Activated CD4-positive, alpha-beta T cell treated with anti-CD3 and anti-CD28 coated beads, Interleukin-10, Interleukin-2, amounts not matched to agents 100 ng/mL and 50 ng/mL, durations not matched to agents 16 hours and 8 hours (primary cell): ENCODE data around the gene WDR91.
"Not testable (repeated sequence)": the region's sequence is repeated elsewhere in the genome, so short reads cannot be mapped to it uniquely, and the experiment has no call there.

Experiments used
- DNase-seq: peaks from one replicate; pipeline ENCODE4 v3.0.0-alpha.2; 2020

WDR91 gene

GRCh38 chr7:135232720-135233119 lies 21.4 kb upstream of the WDR91 start:
- no peak for DNase-seq

GRCh38 chr7:135232087-135232486 lies 20.8 kb upstream of the WDR91 start:
- no peak for DNase-seq

- DNase-seq: no peak
Measured at GRCh38 chr7:135231686-135232085, 20.4 kb upstream of the WDR91 start.

DNA sequence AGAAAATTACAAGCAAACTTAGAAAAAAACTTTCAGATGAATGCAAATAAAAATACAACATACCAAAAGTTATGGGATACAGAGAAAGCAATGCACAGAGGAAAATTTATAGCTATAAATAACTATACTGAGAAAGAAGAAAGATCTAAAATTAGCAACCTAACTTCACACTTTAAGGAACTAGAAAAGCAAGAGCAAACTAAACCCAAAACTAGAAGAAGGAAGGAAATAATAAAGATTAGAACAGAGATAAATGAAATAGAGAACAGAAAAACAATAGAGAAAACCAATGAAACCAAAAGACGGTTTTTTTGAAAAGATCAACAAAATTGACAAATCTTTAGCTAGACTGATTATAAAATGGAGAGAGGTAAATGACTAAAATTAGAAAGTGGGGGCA lies 12.7 kb upstream of the WDR91 start:
- no peak for DNase-seq

- DNase-seq: no peak
Measured at GRCh38 chr7:135217645-135218509, 6.6 kb upstream of the WDR91 start.

DNA sequence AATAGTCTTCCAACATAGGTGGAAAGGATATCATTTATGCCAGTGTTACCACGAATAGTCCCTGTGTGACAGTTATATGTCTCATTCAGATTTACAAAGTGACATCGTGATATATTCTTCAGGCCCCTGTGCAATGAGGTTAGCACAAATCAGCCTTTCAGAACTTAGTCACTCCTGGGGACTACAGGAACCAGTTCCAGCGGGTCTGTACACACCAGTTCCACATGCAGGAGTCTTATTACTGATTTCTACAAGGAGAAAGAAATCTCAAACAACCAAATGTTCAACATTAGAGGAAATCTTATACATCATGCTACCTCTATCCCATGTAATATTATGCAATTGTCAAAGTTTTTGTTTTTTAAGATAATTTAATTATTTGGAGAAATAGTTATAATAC lies 4.4 kb upstream of the WDR91 start:
- DNase-seq: no peak

GRCh38 chr7:135215180-135215579 lies 3.9 kb upstream of the WDR91 start:
- DNase-seq: no peak

DNA sequence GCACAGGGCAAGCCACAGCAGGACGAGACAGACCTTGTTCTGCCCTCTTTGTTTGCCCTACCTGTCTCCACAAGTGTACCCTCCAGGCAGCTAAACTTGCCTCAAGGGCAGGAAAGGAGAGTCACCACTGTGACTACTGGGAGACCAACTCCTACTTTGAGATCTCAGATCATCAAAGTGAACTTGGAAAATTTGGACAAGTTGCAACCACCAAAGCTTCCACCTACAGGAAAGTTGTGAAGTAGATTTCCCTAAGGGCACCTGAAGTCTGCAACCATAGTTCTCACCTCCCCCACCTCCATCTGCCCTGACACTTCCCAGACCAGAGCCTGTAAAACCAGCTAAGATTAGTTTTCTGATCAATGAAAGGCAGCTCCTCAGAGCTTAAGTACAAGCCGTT lies 2.5 kb upstream of the WDR91 start:
- DNase-seq: no peak

DNA sequence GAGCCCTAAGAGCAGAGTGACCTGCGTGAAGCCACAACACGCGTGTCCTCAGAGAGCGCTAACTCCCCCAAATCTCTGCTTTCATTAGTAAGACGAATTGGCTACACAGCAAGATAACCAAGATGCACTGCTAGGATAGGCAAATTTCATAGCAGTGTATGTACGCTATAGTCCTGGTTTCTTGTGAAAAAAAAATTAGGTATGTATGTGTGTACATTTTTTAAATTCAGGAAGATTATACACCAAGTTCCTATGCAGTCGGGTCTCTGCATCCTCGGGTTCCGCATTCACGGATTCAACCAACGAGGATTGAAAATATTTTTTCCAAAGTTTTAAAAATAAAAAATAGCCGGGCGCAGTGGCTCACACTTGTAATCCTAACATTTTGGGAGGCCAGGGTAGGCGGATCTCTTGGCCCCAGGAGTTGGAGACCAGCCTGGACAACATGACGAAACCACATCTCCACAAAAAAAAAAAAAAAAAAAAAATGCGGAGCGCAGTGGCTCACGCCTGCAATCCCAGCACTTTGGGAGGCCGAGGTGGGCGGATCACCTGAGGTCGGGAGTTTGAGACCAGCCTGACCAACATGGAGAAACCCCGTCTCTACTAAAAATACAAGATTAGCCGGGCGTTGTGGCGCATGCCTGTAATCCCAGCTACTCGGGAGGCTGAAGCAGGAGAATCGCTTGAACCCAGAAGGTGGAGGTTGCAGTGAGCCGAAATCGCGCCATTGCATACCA lies 790 bp upstream of the WDR91 start:
- DNase-seq: not testable (repeated sequence)

GRCh38 chr7:135210888-135211178 lies 493 bp downstream of the WDR91 start:
- no peak for DNase-seq

DNA sequence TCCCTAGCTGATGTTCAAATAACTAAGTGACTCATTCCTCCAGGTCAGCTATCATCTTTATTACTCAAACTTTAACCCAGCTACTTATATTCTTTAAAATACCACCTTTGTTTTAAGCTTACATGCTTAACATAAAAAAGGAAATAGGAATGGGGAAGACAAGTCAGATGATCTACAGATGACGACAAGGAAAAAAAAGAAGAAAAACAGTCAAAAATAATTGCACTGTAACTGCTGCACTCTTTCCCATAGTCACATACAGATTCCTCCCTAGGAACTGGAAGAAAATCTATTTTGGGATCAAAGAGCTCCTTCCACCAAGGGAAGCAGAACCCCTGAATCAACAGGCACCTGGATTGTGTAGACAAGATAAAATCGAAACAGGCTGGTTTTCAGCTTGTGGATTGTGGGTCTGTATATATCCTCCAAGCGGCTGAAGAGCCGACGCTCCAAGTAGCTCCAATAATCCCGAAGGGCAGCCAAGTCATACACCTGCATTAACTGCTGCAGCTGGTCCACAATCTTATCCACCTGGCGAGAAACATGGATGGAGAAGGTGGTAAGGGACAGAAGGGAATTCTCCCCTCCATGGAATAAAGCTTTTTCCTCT lies 2.0 kb downstream of the WDR91 start:
- no peak for DNase-seq

DNA sequence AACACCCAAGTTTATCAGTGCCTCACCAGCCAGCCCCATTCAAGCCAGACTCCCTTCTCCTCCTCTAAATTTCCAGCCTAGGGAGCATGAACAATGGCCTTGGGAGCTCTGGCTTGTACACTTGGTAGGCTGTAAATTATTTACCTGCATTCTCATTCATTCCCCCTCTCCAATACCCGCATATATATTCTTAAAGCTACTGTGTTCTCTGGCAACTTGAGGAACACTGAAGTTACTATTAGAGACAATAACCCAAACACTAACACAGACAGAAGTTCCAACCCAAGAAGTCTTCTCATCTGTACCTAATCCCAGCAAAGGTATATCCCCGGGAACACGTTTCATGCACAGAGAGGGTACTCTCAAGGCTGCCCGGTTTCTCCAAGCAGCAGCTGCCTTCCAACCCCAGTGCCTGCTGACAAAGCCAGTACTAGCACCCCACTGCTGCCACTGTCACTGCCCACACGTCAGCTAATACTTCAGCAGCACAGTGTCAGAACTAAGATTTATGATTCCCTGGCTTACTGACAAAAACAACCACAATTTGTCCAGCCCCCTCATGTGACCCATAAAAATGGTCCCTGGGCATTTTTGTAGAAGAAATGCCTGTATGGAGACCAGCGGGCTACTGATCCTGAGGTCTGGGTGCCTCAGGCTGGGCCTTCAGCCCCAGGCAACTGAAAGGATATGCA lies 3.1 kb downstream of the WDR91 start:
- no peak for DNase-seq

DNA sequence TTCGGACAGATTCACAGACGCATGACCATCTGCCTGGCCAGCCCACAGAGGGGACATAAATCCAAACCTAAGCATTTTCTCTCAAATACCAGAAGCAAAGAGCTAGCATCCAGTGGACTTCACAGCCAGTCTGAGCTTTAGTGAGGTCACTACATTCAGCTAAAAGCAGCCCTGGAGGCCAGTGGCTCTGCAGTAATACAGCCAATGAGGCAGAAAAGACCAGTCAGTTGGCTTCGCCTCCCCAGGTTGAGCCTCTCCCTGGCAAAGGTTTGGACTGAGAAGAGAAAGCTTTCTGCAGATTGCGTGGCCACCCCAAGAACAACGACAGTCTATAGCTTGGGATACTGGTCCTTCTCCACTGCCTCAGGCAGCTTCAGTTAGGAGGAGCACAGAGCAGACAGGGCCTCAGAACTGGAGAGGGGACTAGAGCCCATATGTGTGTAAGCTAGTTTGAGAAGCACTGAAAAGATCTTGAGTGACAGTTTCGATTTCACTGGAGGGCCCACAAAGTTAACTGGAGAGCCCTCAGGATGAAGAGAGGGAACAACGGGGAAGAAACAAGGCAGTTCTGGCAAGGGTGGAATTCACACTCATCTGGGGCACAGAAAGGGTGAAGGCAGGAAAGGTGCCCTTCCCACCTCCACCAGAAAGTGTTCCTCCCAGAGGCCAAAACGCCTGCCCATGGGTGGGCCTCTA lies 3.8 kb downstream of the WDR91 start:
- no peak for DNase-seq

DNA sequence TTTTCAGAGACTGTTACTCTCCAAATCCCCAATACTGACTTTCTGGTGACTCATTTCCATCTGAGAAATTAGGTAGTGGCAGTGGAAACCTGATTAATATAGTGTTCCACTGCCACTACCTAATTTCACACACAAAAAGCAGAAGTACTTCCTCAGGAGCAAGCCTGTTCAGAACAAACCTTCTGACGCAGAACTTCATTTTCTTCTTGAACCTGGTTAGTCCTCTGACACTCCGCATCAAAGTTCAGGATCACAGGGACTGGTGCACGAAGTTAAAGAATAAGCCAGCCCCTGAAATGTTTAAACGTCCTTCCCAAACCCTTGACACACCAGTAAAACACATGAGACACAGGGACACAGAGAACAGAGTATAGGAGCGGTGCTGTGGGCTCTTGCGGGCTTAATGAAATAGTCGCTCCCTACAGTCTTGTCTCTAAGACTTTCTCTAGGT lies 4.4 kb downstream of the WDR91 start:
- peak; percentile 62 for DNase-seq

- DNase-seq: no peak
Measured at GRCh38 chr7:135205850-135206249, 5.5 kb downstream of the WDR91 start.

DNA sequence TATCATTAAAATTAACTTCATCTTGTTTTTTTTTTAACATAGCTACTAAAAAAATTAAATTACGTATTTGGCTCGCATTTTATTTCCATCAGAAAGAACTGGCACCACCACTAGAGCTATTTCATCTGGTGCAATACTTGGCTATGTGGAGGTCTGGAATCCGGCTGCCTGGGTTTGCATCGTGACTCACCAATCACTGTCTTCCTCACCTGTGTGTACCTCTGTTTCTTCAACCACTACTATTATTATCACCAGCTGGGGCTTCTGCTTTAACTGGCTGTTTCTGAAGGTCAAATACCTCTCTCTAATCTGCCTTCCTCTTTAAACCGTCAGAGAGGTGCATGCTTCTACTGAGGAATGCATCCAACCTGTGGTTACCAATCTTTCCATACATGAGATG lies 6.5 kb downstream of the WDR91 start:
- DNase-seq: no peak

DNA sequence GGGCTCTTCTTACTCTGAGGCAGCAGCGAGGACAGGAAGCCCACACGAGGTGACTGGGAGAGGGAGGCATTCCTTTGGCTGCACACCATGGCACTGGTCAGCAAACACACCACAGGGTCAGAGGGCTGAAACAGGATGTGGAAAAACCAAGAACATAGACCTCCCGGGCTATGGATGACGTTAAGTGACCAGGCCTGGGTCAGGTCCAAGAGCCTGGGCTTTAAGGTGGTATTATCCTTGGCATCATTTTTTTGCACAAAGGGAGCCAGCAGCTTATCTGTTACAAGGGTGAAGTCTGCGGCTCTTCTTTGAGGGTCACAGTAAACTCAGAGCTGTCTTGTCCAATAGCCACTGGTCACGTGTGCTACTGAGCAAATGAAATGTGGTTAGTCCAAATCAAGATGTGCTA lies 7.0 kb downstream of the WDR91 start:
- DNase-seq: no peak

GRCh38 chr7:135201350-135201749 lies 10.0 kb downstream of the WDR91 start:
- DNase-seq: no peak

GRCh38 chr7:135200821-135201331 lies 10.4 kb downstream of the WDR91 start:
- no peak for DNase-seq

DNA sequence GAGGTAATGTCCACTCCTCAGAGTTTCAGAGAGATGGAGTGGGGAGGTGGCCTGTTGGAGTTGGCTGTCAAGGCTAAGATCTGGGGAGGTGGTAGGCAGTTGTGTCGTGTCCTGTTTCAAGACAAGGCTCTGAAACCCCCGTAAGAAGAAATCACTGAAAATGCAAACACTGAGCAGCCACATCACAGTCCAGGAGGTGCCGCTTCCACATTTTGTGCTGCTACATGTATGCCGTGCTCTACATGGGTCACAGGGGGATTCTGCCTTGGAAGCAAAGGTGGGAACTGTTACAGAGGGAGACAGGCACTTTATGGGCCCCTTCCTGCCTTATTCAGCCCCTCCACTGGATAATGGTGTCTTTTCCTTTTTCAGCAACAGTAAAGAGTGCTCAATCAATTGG lies 11.9 kb downstream of the WDR91 start:
- DNase-seq: no peak

DNA sequence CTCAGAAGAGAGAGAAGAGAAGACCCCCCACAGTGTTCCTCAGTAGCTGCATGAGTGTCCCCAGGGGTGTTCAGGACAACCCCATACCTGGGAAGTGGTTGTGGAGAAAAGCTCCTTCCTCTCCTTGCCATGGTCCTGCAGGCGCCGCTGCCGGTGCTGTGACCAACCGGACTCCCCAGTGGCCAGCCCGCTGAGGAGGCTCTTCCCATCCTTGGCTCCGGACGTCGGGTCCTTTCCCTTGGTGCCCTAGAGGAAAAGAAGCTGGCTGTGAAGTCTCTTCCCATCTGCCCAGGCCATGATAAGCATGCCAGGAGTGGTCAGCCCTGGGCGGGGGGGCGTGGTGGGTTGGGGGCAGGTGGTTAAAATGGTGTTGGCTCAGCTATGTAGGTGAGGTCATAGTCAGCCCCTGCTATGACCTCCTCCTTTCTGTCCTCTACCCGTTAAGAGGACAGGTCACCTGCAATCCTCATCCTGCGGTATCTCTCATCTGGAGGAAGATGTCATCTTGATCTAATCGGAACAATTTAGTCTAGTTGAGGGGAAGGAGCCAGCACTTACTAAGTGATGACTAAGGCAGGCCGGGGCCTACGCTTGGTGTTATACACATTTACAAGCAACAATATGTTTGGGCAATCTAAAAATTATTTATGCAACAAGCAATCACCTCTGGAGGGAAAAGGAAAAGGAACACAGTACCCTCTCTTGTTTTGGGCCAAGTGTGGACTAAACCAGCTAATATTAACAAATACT lies 13.2 kb downstream of the WDR91 start:
- DNase-seq: no peak

DNA sequence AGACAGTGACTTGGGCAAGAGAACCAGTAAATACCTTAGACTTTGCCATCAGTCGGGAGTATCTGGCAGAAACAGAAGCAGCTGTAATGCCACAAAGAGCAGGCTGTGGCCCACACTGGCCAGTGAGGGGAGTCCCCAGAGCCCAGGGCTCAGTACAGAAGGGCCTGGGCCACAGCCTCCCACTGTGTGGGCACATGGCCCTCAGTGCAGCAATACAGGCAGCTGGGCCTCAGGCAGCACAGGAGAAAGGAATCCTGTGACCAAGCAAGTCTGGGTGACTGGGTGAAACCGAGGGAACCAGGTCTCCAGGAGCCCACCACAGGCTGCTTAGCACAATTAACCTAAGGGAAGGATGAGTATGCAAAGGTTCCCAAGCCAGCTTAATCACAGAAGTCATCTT lies 14.0 kb downstream of the WDR91 start:
- DNase-seq: no peak
